Peyer's patch (tissue), 4 donors: ENCODE data around the gene AJM1. TPM values are rescaled to one million over a fixed set of nuclear protein-coding genes. Genes with fewer than 3 reads are reported as not detected.

Source experiments
- small RNA-seq, 2 donors: library from RNA; depleted of rRNA; stranded (forward); fragments of <200 nt; gene quantifications; one replicate each; pipeline ENCODE3, GENCODE V24; 2016
- total RNA-seq, 4 donors: library from RNA; depleted of rRNA; stranded (reverse); fragments of >200 nt; gene quantifications; one replicate each; pipeline ENCODE4 v1.1.0, GENCODE V29; 2016

The AJM1 gene
- total RNA-seq, 4 donors from 2014 or later, result 4.1 to 17.4 (median 9.2) TPM

Small RNA genes lying within 50 kb of the gene (small RNA-seq; reads per million reads assigned to genes)
- gene AL355987.2, result 0 reads per million in 2 donors
- gene MIR4292, result 0 reads per million in 2 donors
- 0 to 0.23 reads per million in 2 donors for gene MIR4479

Other genes starting within 250 kb of the AJM1 start
- gene EGFL7, start 179.6 kb upstream of the AJM1 start, total RNA-seq, result 10 to 100 TPM; 21.5 to 77.6 (median 46.0) TPM
- 100 to 1,000 TPM in 3 of 4 donors, 10 to 100 TPM in 1; 97.4 to 802 (median 479) TPM for gene AGPAT2, start 155.0 kb upstream of the AJM1 start, total RNA-seq
- 1 to 10 TPM in 3 of 4 donors, under 1 TPM in 1; 0.70 to 5.8 (median 2.6) TPM for gene DIPK1B, start 129.9 kb upstream of the AJM1 start, total RNA-seq
- gene LCN10, start 99.5 kb upstream of the AJM1 start, total RNA-seq, result 10 to 100 TPM in 1 of 4 donors, 1 to 10 TPM in 3; 1.1 to 28.1 (median 4.4) TPM
- 10 to 100 TPM in 1 of 4 donors, 1 to 10 TPM in 3; 4.7 to 17.3 (median 5.6) TPM for gene LCN6, start 94.0 kb upstream of the AJM1 start, total RNA-seq
- not detected for gene LCN8, start 84.2 kb upstream of the AJM1 start, total RNA-seq
- gene LCN15, start 78.0 kb upstream of the AJM1 start, total RNA-seq, result 1 to 10 TPM in 2 of 4 donors, not detected in 2; 1.5 to 9.3 TPM
- gene TMEM141, start 51.1 kb upstream of the AJM1 start, total RNA-seq, result 100 to 1,000 TPM in 3 of 4 donors, 10 to 100 TPM in 1; 52.0 to 240 (median 187) TPM
- gene CCDC183, start 46.1 kb upstream of the AJM1 start, total RNA-seq, result 10 to 100 TPM; 16.6 to 69.9 (median 46.0) TPM
- 100 to 1,000 TPM in 3 of 4 donors, 10 to 100 TPM in 1; 98.4 to 187 (median 134) TPM for gene RABL6, start 34.5 kb upstream of the AJM1 start, total RNA-seq
- gene PHPT1, start 6.9 kb downstream of the AJM1 start, total RNA-seq, result 100 to 1,000 TPM in 2 of 4 donors, 10 to 100 TPM in 2; 66.0 to 120 (median 96.5) TPM
- 10 to 100 TPM; 30.8 to 50.4 (median 41.4) TPM for gene MAMDC4, start 9.9 kb downstream of the AJM1 start, total RNA-seq
- 100 to 1,000 TPM; 299 to 676 (median 475) TPM for gene EDF1, start 23.8 kb downstream of the AJM1 start, total RNA-seq
- 10 to 100 TPM; 17.5 to 75.1 (median 22.2) TPM for gene TRAF2, start 44.0 kb downstream of the AJM1 start, total RNA-seq
- gene FBXW5, start 102.3 kb downstream of the AJM1 start, total RNA-seq, result 100 to 1,000 TPM; 247 to 470 (median 336) TPM
- gene C8G, start 102.8 kb downstream of the AJM1 start, total RNA-seq, result 100 to 1,000 TPM in 1 of 4 donors, 10 to 100 TPM in 2, not detected in 1; 24.9 to 148 (median 66.2) TPM
- gene LCN12, start 109.8 kb downstream of the AJM1 start, total RNA-seq, result 1 to 10 TPM in 3 of 4 donors, not detected in 1; 1.8 to 8.7 (median 7.9) TPM
- 10 to 100 TPM in 2 of 4 donors, 1 to 10 TPM in 2; 1.2 to 21.5 (median 7.8) TPM for gene PTGDS, start 135.0 kb downstream of the AJM1 start, total RNA-seq
- gene LCNL1, start 140.5 kb downstream of the AJM1 start, total RNA-seq, result under 1 TPM in 2 of 4 donors, not detected in 2; 0.28 to 0.83 TPM
- 10 to 100 TPM; 52.3 to 92.4 (median 63.0) TPM for gene PAXX, start 149.9 kb downstream of the AJM1 start, total RNA-seq
- gene CLIC3, start 154.1 kb downstream of the AJM1 start, total RNA-seq, result 1 to 10 TPM in 1 of 4 donors, not detected in 3; 3.3 TPM
- 10 to 100 TPM; 46.4 to 69.0 (median 49.0) TPM for gene ABCA2, start 185.8 kb downstream of the AJM1 start, total RNA-seq
- not detected for gene FUT7, start 189.6 kb downstream of the AJM1 start, total RNA-seq
- 100 to 1,000 TPM in 2 of 4 donors, 10 to 100 TPM in 2; 54.2 to 106 (median 83.8) TPM for gene NPDC1, start 203.7 kb downstream of the AJM1 start, total RNA-seq
- gene ENTPD2, start 211.6 kb downstream of the AJM1 start, total RNA-seq, result 10 to 100 TPM in 3 of 4 donors, 1 to 10 TPM in 1; 5.0 to 53.8 (median 28.9) TPM
- gene SAPCD2, start 228.1 kb downstream of the AJM1 start, total RNA-seq, result 10 to 100 TPM in 1 of 4 donors, 1 to 10 TPM in 3; 5.6 to 12.4 (median 7.9) TPM
- gene UAP1L1, start 235.0 kb downstream of the AJM1 start, total RNA-seq, result 10 to 100 TPM in 1 of 4 donors, 1 to 10 TPM in 3; 4.9 to 15.7 (median 6.6) TPM
- gene MAN1B1, start 244.5 kb downstream of the AJM1 start, total RNA-seq, result 10 to 100 TPM; 42.7 to 74.7 (median 61.0) TPM